ENCODE results near the gene RIMBP3C.
A peak's percentile ranks its signal among the peaks of the same experiment; 100 is the strongest.
"Not testable (repeated sequence)": the region's sequence is repeated elsewhere in the genome, so short reads cannot be mapped to it uniquely, and the experiment has no call there.

Gene RIMBP3C

GRCh38 chr22:21551361-21551760 is at the start of gene RIMBP3C:
Gene RIMBP3C, minus strand, starts transcription at chr22:21551461. Its CDS starts 485 bp downstream, at chr22:21550976.
- H3K4me1 Mint-ChIP-seq (ENCODE audit: low read depth); H3K36me3 Mint-ChIP-seq; H3K4me3 Mint-ChIP-seq; H3K9me3 Mint-ChIP-seq (ENCODE audit: low read depth); H3K27me3 Mint-ChIP-seq; H3K27ac Mint-ChIP-seq: not testable (repeated sequence)

- Mint-ChIP-seq H3K27me3 (no peaks in the 10 kb centered on the region), H3K9me3 (ENCODE audit: low read depth) (no peaks in the 10 kb centered on the region), H3K4me3 (no peak overlapping the region), H3K27ac (peak overlapping the region; percentile 46), H3K36me3 (peaks cover 10% of the 10 kb centered on the region), H3K4me1 (ENCODE audit: low read depth) (peaks cover 40% of the 10 kb centered on the region)
These were observed 48.0 kb upstream of the RIMBP3C start for GRCh38 chr22:21599053-21599893.

- Mint-ChIP-seq H3K27ac (no peak overlapping the region), H3K27me3 (no peaks in the 10 kb centered on the region), H3K9me3 (ENCODE audit: low read depth) (no peaks in the 10 kb centered on the region), H3K4me1 (ENCODE audit: low read depth) (peaks cover 48% of the 10 kb centered on the region), H3K4me3 (no peak overlapping the region), H3K36me3 (peaks cover 18% of the 10 kb centered on the region)
These were observed 47.0 kb upstream of the RIMBP3C start for GRCh38 chr22:21598302-21598701.

GRCh38 chr22:21596356-21597135 is 45.3 kb upstream of the RIMBP3C start:
- not testable (repeated sequence) for H3K4me3 Mint-ChIP-seq; H3K27me3 Mint-ChIP-seq; H3K9me3 Mint-ChIP-seq (ENCODE audit: low read depth)
- H3K27ac Mint-ChIP-seq: peak overlapping the region; percentile 22
- peaks cover 50% of the 10 kb centered on the region for H3K4me1 Mint-ChIP-seq (ENCODE audit: low read depth)
- peaks cover 18% of the 10 kb centered on the region for H3K36me3 Mint-ChIP-seq

GRCh38 chr22:21594865-21595452 is 43.7 kb upstream of the RIMBP3C start:
- H3K9me3 Mint-ChIP-seq (ENCODE audit: low read depth): no peaks in the 10 kb centered on the region
- peaks cover 18% of the 10 kb centered on the region for H3K36me3 Mint-ChIP-seq
- no peak overlapping the region for H3K4me3 Mint-ChIP-seq
- no peaks in the 10 kb centered on the region for H3K27me3 Mint-ChIP-seq
- peaks cover 58% of the 10 kb centered on the region for H3K4me1 Mint-ChIP-seq (ENCODE audit: low read depth)
- peak overlapping the region; percentile 5 for H3K27ac Mint-ChIP-seq

GRCh38 chr22:21593406-21594232 is 42.4 kb upstream of the RIMBP3C start:
- Mint-ChIP-seq H3K36me3 (peaks cover 21% of the 10 kb centered on the region), H3K9me3 (ENCODE audit: low read depth) (no peaks in the 10 kb centered on the region)

GRCh38 chr22:21592422-21592821 is 41.2 kb upstream of the RIMBP3C start:
- Mint-ChIP-seq H3K27me3 (no peaks in the 10 kb centered on the region), H3K4me1 (ENCODE audit: low read depth) (peaks cover 60% of the 10 kb centered on the region), H3K4me3 (no peak overlapping the region), H3K27ac (no peak overlapping the region), H3K9me3 (ENCODE audit: low read depth) (no peaks in the 10 kb centered on the region), H3K36me3 (peaks cover 21% of the 10 kb centered on the region)

More at GRCh38 chr22:21593406-21594232, 42.4 kb upstream of the RIMBP3C start:
- no peaks in the 10 kb centered on the region for H3K27me3 Mint-ChIP-seq
- peaks cover 56% of the 10 kb centered on the region for H3K4me1 Mint-ChIP-seq (ENCODE audit: low read depth)
- no peak overlapping the region for H3K4me3 Mint-ChIP-seq
- H3K27ac Mint-ChIP-seq: peak overlapping the region; percentile 52

GRCh38 chr22:21591695-21592094 is 40.4 kb upstream of the RIMBP3C start:
- Mint-ChIP-seq H3K4me1 (ENCODE audit: low read depth) (peaks cover 60% of the 10 kb centered on the region), H3K27ac (peak overlapping the region; percentile 34), H3K27me3 (no peaks in the 10 kb centered on the region), H3K9me3 (ENCODE audit: low read depth) (no peaks in the 10 kb centered on the region), H3K4me3 (no peak overlapping the region), H3K36me3 (peaks cover 20% of the 10 kb centered on the region)

- peaks cover 19% of the 10 kb centered on the region for H3K36me3 Mint-ChIP-seq
- peaks cover 61% of the 10 kb centered on the region for H3K4me1 Mint-ChIP-seq (ENCODE audit: low read depth)
- no peaks in the 10 kb centered on the region for H3K9me3 Mint-ChIP-seq (ENCODE audit: low read depth)
- H3K27ac Mint-ChIP-seq: peak overlapping the region; percentile 76
- no peak overlapping the region for H3K4me3 Mint-ChIP-seq
- no peaks in the 10 kb centered on the region for H3K27me3 Mint-ChIP-seq
These were observed 39.8 kb upstream of the RIMBP3C start for GRCh38 chr22:21590809-21591641.

GRCh38 chr22:21589396-21589795 is 38.1 kb upstream of the RIMBP3C start:
- no peaks in the 10 kb centered on the region for H3K9me3 Mint-ChIP-seq (ENCODE audit: low read depth)
- H3K27me3 Mint-ChIP-seq: no peaks in the 10 kb centered on the region
- H3K27ac Mint-ChIP-seq: peak overlapping the region; percentile 79
- peaks cover 60% of the 10 kb centered on the region for H3K4me1 Mint-ChIP-seq (ENCODE audit: low read depth)
- H3K4me3 Mint-ChIP-seq: no peak overlapping the region
- H3K36me3 Mint-ChIP-seq: peaks cover 13% of the 10 kb centered on the region

GRCh38 chr22:21587803-21588611 is 36.7 kb upstream of the RIMBP3C start:
- Mint-ChIP-seq H3K27me3 (no peaks in the 10 kb centered on the region), H3K36me3 (peaks cover 3% of the 10 kb centered on the region), H3K27ac (peak overlapping the region; percentile 92), H3K4me1 (ENCODE audit: low read depth) (peaks cover 53% of the 10 kb centered on the region), H3K9me3 (ENCODE audit: low read depth) (no peaks in the 10 kb centered on the region), H3K4me3 (peak overlapping the region; percentile 51)

- peaks cover 46% of the 10 kb centered on the region for H3K4me1 Mint-ChIP-seq (ENCODE audit: low read depth)
- no peak overlapping the region for H3K27ac Mint-ChIP-seq
- H3K4me3 Mint-ChIP-seq: no peak overlapping the region
- no peaks in the 10 kb centered on the region for H3K27me3 Mint-ChIP-seq
- no peaks in the 10 kb centered on the region for H3K9me3 Mint-ChIP-seq (ENCODE audit: low read depth)
- H3K36me3 Mint-ChIP-seq: peaks cover 3% of the 10 kb centered on the region
These were observed 34.1 kb upstream of the RIMBP3C start for GRCh38 chr22:21585389-21585788.

All from activated naive CD8-positive, alpha-beta T cell (primary cell).